ENCODE measurements around the gene PDZRN3.

GRCh38 chr3:73497646-73498406 lies 126.9 kb downstream of the PDZRN3 start:
- TF ChIP-seq SUZ12 (IDR thresholded peaks at IDR 0.05) (no peak), FOXK2 (IDR thresholded peaks at IDR 0.05) (no peak), SP1 (IDR thresholded peaks at IDR 0.05) (no peak), LEF1 (IDR thresholded peaks at IDR 0.05; ENCODE audit: borderline replicate concordance) (no peak), CTBP1 (IDR thresholded peaks at IDR 0.05; ENCODE audit: borderline replicate concordance) (no peak), TARDBP (IDR thresholded peaks at IDR 0.05) (no peak), BHLHE40 (IDR thresholded peaks at IDR 0.05; ENCODE audit: borderline replicate concordance) (no peak), NFRKB (IDR thresholded peaks at IDR 0.05) (no peak), ARNT (IDR thresholded peaks at IDR 0.05) (no peak), FOXM1 (IDR thresholded peaks at IDR 0.05; ENCODE audit: borderline replicate concordance) (no peak), FOXA1 (IDR thresholded peaks at IDR 0.05) (no peak), HDGF (IDR thresholded peaks at IDR 0.05; ENCODE audit: borderline replicate concordance) (no peak)
